Measurements from ENCODE around the gene HPDL. TPM values are rescaled to one million over a fixed set of nuclear protein-coding genes. Genes with fewer than 3 reads are reported as not detected.

HPDL gene
- total and polyA plus RNA-seq, 2 of the 4 experiments (the other 2 are of a cell fraction) = 0.54 to 1.1 TPM

- H2BK120ac ChIP-seq (ENCODE audit: low read depth, low read length) = no peak overlapping the region
- H3K56ac ChIP-seq (ENCODE audit: extremely low read depth, insufficient read depth, low read length) = no peak overlapping the region
- H4K91ac ChIP-seq (ENCODE audit: insufficient read depth, low read depth, low read length) = no peak overlapping the region
- H2BK5ac ChIP-seq (ENCODE audit: low read depth, low read length, poor library complexity, severe bottlenecking) = no peak overlapping the region
- H3K23ac ChIP-seq (ENCODE audit: low read depth, low read length) = no peak overlapping the region
- ATAC-seq (ENCODE audit: low read depth) (no peak), DNase-seq (no peak)
- H3K79me1 ChIP-seq (ENCODE audit: low read depth in 1 of 2, low read length in 2 of 2) = no peaks in the 10 kb centered on the region
- H3K9me1 ChIP-seq (ENCODE audit: insufficient read depth, low read length) = no peaks in the 10 kb centered on the region
- H2BK20ac ChIP-seq (ENCODE audit: low read depth, low read length) = no peak overlapping the region
- 0% methylated on average over 1 of the region's 4 CpGs; no CpG with 5 or more reads in 1 of the 2 experiments for WGBS, 2 experiments (ENCODE audit: extremely low coverage in 2 of 2, insufficient read length in 1 of 2)
- POLR2A ChIA-PET (ENCODE audit: unreplicated experiment) = no interaction called here
- in situ Hi-C loops (cut with MboI; ENCODE audit: low sequenced_read_pairs) = no loop called here
- dilution Hi-C loops (cut with HindIII; ENCODE audit: low sequenced_read_pairs, unreplicated experiment) = no loop called here
- intact Hi-C loops (cut with micrococcal nuclease) = no loop called here
- peaks cover 2% of the 10 kb centered on the region; the same call in 1 of the 2 replicates for H3K9me3 ChIP-seq (ENCODE audit: control insufficient read depth, insufficient read depth, low read length)
- H3K4me3 ChIP-seq (ENCODE audit: insufficient read depth, low read depth, low read length) = no peak overlapping the region
- no peak overlapping the region for H2BK15ac ChIP-seq (ENCODE audit: low read depth, low read length)
- no peak overlapping the region for H3K27ac ChIP-seq (ENCODE audit: insufficient read depth, low read length)
- no peak overlapping the region for H4K5ac ChIP-seq (ENCODE audit: low read depth, low read length)
- H3K27me3 ChIP-seq (ENCODE audit: control insufficient read depth, insufficient read depth, low read length) = peaks cover 13% of the 10 kb centered on the region; the same call in 1 of the 2 replicates
- CTCF ChIA-PET = no interaction called here
- no peak overlapping the region for H4K8ac ChIP-seq (ENCODE audit: low read depth in 2 of 2, low read length in 2 of 2)
- H2AK9ac ChIP-seq (replicated peaks; ENCODE audit: low read depth, low read length, poor library complexity) = no peak overlapping the region
- H3K4me1 ChIP-seq (ENCODE audit: control insufficient read depth, insufficient read depth, low read length) = no peaks in the 10 kb centered on the region
- no peaks in the 10 kb centered on the region for H3K36me3 ChIP-seq (ENCODE audit: control insufficient read depth, insufficient read depth, low read length)
- H3K4ac ChIP-seq (ENCODE audit: low read depth, low read length) = no peak overlapping the region
- no peak overlapping the region for H3K4me2 ChIP-seq (ENCODE audit: low read depth, low read length)
- H2AK5ac ChIP-seq (ENCODE audit: low read depth, low read length) = no peak overlapping the region
- H2AFZ ChIP-seq (replicated peaks; ENCODE audit: low read length, poor library complexity) = no peak overlapping the region
- TF ChIP-seq USF2 (IDR thresholded peaks at IDR 0.05; ENCODE audit: low read depth, low read length) (no peak), CHD1 (IDR thresholded peaks at IDR 0.05; ENCODE audit: low read depth, low read length) (no peak), CTCF (conservative IDR thresholded peaks at IDR 0.05; ENCODE audit: low read depth, low read length) (no peak), ELK1 (IDR thresholded peaks at IDR 0.05; ENCODE audit: borderline replicate concordance, low read depth, low read length) (no peak), CEBPB (IDR thresholded peaks at IDR 0.05; ENCODE audit: low read depth, low read length) (no peak), MAFK (IDR thresholded peaks at IDR 0.05; ENCODE audit: low read depth, low read length) (no peak), RAD21 (IDR thresholded peaks at IDR 0.05; ENCODE audit: low read length) (no peak), FOS (IDR thresholded peaks at IDR 0.05; ENCODE audit: low read depth, low read length) (no peak), POLR2A (IDR thresholded peaks at IDR 0.05; ENCODE audit: low read depth, low read length) (no peak), NFE2L2 (IDR thresholded peaks at IDR 0.05; ENCODE audit: low read depth, low read length) (no peak), MAZ (IDR thresholded peaks at IDR 0.05; ENCODE audit: borderline replicate concordance, low read depth, low read length) (no peak), RFX5 (IDR thresholded peaks at IDR 0.05; ENCODE audit: low read depth, low read length) (no peak), BHLHE40 (IDR thresholded peaks at IDR 0.05; ENCODE audit: low read depth, low read length) (no peak), MXI1 (IDR thresholded peaks at IDR 0.05; ENCODE audit: borderline replicate concordance, low read depth, low read length) (no peak), SMC3 (IDR thresholded peaks at IDR 0.05; ENCODE audit: low read depth, low read length) (no peak), RCOR1 (IDR thresholded peaks at IDR 0.05; ENCODE audit: insufficient replicate concordance, low read length) (no peak)
- BruUV-seq (replicated peaks) = no TSS peak
- H4K20me1 ChIP-seq (ENCODE audit: insufficient read depth, low read length) = no peaks in the 10 kb centered on the region
- H3K14ac ChIP-seq (replicated peaks; ENCODE audit: low read depth, low read length) = no peak overlapping the region
- no peak overlapping the region for H3K18ac ChIP-seq (ENCODE audit: low read depth, low read length)
- H3K9ac ChIP-seq (ENCODE audit: low read depth, low read length) = no peak overlapping the region
Measured at GRCh38 chr1:45319761-45320160, 6.9 kb upstream of the HPDL start.

Measured in IMR-90 (cell line).